ENCODE measurements around the gene LYL1. TPM values are rescaled to one million over a fixed set of nuclear protein-coding genes. Genes with fewer than 3 reads are reported as not detected.

The LYL1 gene
- total and polyA plus RNA-seq, 2 experiments from 2014 or later, result 0.18 TPM; not detected in 1

DNA sequence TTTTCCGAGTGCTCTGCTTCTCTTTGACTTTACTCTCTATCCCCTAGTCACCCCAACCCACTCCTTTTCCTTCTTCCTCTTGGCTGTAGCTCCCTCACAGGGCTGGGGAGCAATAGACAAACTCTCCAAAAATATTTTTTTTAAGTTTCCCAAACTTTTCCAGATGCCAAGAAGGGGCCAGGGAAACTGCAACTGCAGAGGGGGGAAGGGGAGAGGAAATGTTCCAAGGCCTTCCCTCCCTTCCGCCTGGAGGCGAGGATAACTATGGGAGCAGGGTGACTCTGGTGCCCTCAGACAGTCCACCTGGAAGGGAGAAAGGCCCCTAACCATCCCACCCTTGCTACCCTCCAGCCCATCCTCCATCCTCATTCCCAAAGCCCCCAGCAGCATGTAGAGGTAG, 49.4 kb downstream of the LYL1 start:
- peaks cover 86% of the 10 kb centered on the region for H3K79me2 ChIP-seq (ENCODE audit: insufficient read depth)
- H3K36me3 ChIP-seq (ENCODE audit: low read depth), result no peaks in the 10 kb centered on the region
- H3K4me2 ChIP-seq (ENCODE audit: unreplicated experiment), result peak overlapping the region; percentile 86
- H3F3A ChIP-seq (ENCODE audit: insufficient read depth), result peaks cover 19% of the 10 kb centered on the region
- no peaks in the 10 kb centered on the region for H4K20me1 ChIP-seq (ENCODE audit: insufficient read depth)
- peak; percentile 41 for DNase-seq
- H3K9ac ChIP-seq, result peak overlapping the region; percentile 87
- no peaks in the 10 kb centered on the region for H3K27me3 ChIP-seq (replicated peaks; ENCODE audit: insufficient read depth)
- peak overlapping the region; percentile 20; the same call in 1 of the 2 replicates for H3K4me3 ChIP-seq
- in situ Hi-C loops (cut with MboI), result no loop called here
- H3K9me3 ChIP-seq (ENCODE audit: low read depth), result no peaks in the 10 kb centered on the region
- TF ChIP-seq EZH2phosphoT487 (IDR thresholded peaks at IDR 0.05; ENCODE audit: insufficient read depth, low read depth), result no peak
- no peak for TF ChIP-seq EZH2 (IDR thresholded peaks at IDR 0.05; ENCODE audit: insufficient read depth, poor library complexity, severe bottlenecking)
- peaks cover 74% of the 10 kb centered on the region for H3K4me1 ChIP-seq (ENCODE audit: insufficient read depth)
- H3K9me2 ChIP-seq (ENCODE audit: insufficient read depth), result no peaks in the 10 kb centered on the region
- peak overlapping the region; percentile 98 for H3K27ac ChIP-seq
- H2AFZ ChIP-seq, result no peak overlapping the region
- WGBS, 2 experiments (ENCODE audit: low coverage in 1 of 2, low lambda C conversion rate in 2 of 2, missing lambda C conversion rate in 2 of 2), result 24 to 37% methylated on average over 3 of the region's 3 CpGs

DNA sequence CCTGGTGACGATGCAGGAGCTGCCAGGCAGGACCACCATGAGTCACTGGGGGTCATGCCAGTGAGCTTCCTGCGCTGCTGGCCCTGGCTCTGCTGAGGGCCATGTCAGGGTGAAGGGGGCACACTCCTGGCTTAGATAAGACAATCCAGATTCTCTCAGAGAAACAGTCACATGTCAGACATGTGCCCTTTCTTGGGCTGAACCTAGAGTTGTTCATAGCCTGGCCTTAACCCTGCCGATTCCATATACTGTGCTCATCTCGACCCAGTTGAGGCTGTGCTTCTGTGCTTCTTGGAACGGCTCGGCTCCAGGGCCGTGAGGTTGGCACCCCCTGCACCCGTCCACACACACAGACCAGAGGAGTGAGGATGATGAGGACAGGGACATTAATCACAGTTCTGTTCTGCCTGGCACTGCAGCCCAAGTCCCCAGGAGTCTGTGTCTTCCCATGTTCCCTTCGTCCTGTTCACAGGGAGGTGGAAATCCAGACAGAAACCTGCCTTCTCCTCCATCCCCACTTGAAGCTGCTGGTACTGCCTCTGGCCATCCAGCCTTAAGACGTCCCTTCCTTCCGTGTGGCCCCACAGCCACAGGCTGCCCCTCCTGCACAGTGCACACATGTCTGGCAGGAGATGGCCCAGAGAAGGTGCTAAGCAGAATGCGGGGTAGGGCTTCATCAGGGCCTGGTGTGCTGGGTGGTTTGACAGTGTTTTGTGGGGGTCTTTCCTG, 50.0 kb downstream of the LYL1 start:
- H2AFZ ChIP-seq, result no peak overlapping the region
- 20 to 23% methylated on average over 12 of the region's 12 CpGs for WGBS, 2 experiments (ENCODE audit: low coverage in 1 of 2, low lambda C conversion rate in 2 of 2, missing lambda C conversion rate in 2 of 2)
- H3K9me2 ChIP-seq (ENCODE audit: insufficient read depth), result no peaks in the 10 kb centered on the region
- TF ChIP-seq EZH2phosphoT487 (IDR thresholded peaks at IDR 0.05; ENCODE audit: insufficient read depth, low read depth) (no peak), EZH2 (IDR thresholded peaks at IDR 0.05; ENCODE audit: insufficient read depth, poor library complexity, severe bottlenecking) (no peak)
- peaks cover 74% of the 10 kb centered on the region for H3K4me1 ChIP-seq (ENCODE audit: insufficient read depth)
- H3K27me3 ChIP-seq (replicated peaks; ENCODE audit: insufficient read depth), result no peaks in the 10 kb centered on the region
- H3K36me3 ChIP-seq (ENCODE audit: low read depth), result no peaks in the 10 kb centered on the region
- DNase-seq, result peak; percentile 50
- no peak overlapping the region for H3K4me3 ChIP-seq
- H3K4me2 ChIP-seq (ENCODE audit: unreplicated experiment), result peak overlapping the region; percentile 86
- H3F3A ChIP-seq (ENCODE audit: insufficient read depth), result peaks cover 19% of the 10 kb centered on the region
- H3K9ac ChIP-seq, result peak overlapping the region; percentile 87
- in situ Hi-C loops (cut with MboI), result no loop called here
- peak overlapping the region; percentile 98 for H3K27ac ChIP-seq
- H3K9me3 ChIP-seq (ENCODE audit: low read depth), result no peaks in the 10 kb centered on the region
- H4K20me1 ChIP-seq (ENCODE audit: insufficient read depth), result no peaks in the 10 kb centered on the region
- H3K79me2 ChIP-seq (ENCODE audit: insufficient read depth), result peaks cover 86% of the 10 kb centered on the region

DNA sequence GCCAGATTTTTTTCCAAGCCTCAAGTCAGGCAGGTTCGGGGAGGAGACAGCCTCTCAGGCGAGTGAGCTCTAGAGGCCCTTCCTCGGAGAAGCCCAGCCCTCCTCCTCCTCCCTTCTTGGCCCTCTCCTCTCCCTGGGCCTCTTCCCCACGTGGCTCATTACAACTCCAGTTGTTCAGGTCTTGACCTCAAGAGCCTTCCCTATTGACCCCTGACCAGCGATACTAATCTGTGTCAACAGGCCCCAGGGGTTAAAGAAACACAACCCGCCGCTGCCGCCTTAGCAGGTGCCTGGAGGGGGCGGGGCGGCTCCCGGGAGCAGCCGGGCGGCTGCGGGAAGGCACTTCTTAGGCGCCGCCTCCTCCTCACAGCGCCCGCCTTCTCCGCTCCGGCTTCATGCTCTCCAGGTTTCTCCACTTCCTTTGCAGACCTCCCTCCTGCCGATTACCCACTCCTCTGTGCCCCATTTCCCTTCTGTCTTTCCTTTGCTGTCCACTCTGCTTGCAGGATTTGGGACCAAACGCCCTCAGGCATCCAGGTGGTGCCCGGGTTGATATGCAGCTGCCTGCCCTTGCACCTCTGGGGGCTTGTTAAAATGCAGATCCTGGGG, 51.0 kb downstream of the LYL1 start:
- TF ChIP-seq EZH2 (IDR thresholded peaks at IDR 0.05; ENCODE audit: insufficient read depth, poor library complexity, severe bottlenecking) (no peak), EZH2phosphoT487 (IDR thresholded peaks at IDR 0.05; ENCODE audit: insufficient read depth, low read depth) (no peak)
- no peaks in the 10 kb centered on the region for H4K20me1 ChIP-seq (ENCODE audit: insufficient read depth)
- no peak overlapping the region; the same call in 1 of the 2 replicates for H3K9ac ChIP-seq
- H3F3A ChIP-seq (ENCODE audit: insufficient read depth), result peaks cover 16% of the 10 kb centered on the region
- peaks cover 66% of the 10 kb centered on the region for H3K4me1 ChIP-seq (ENCODE audit: insufficient read depth)
- in situ Hi-C loops (cut with MboI), result no loop called here
- peaks cover 86% of the 10 kb centered on the region for H3K79me2 ChIP-seq (ENCODE audit: insufficient read depth)
- H3K4me3 ChIP-seq, result no peak overlapping the region
- DNase-seq, result peak; percentile 48
- WGBS, 2 experiments (ENCODE audit: low coverage in 1 of 2, low lambda C conversion rate in 2 of 2, missing lambda C conversion rate in 2 of 2), result 13 to 20% methylated on average over 19 to 23 of the region's 23 CpGs
- H3K9me3 ChIP-seq (ENCODE audit: low read depth), result no peaks in the 10 kb centered on the region
- no peaks in the 10 kb centered on the region for H3K27me3 ChIP-seq (replicated peaks; ENCODE audit: insufficient read depth)
- H3K27ac ChIP-seq, result peak overlapping the region; percentile 98
- H3K36me3 ChIP-seq (ENCODE audit: low read depth), result no peaks in the 10 kb centered on the region
- no peak overlapping the region for H2AFZ ChIP-seq
- H3K4me2 ChIP-seq (ENCODE audit: unreplicated experiment), result peak overlapping the region; percentile 86
- no peaks in the 10 kb centered on the region for H3K9me2 ChIP-seq (ENCODE audit: insufficient read depth)

DNA sequence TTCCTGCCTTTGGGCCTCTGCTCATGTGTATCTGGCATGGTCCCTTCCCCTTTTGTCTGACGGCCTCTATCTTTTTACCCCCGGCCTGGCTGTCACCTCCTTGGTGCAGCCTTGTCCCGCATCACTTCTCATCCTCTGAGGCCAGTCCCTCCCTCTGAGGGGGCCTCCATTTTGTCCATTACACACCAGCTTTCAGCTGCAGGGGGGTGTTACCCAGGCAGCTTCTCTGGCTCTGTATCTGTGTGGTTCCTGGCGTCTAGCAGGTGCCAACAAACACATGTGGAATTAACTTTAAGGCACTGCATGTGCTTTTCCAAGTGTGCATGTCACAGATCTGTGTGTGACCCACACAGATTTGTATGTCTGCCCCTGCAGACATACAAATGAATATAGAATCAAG, 52.4 kb downstream of the LYL1 start:
- H3K27me3 ChIP-seq (replicated peaks; ENCODE audit: insufficient read depth), result no peaks in the 10 kb centered on the region
- no peak overlapping the region for H2AFZ ChIP-seq
- TF ChIP-seq EZH2phosphoT487 (IDR thresholded peaks at IDR 0.05; ENCODE audit: insufficient read depth, low read depth), result no peak
- no peak for TF ChIP-seq EZH2 (IDR thresholded peaks at IDR 0.05; ENCODE audit: insufficient read depth, poor library complexity, severe bottlenecking)
- H3K36me3 ChIP-seq (ENCODE audit: low read depth), result no peaks in the 10 kb centered on the region
- in situ Hi-C loops (cut with MboI), result no loop called here
- no peak overlapping the region for H3K9ac ChIP-seq
- peaks cover 88% of the 10 kb centered on the region for H3K79me2 ChIP-seq (ENCODE audit: insufficient read depth)
- DNase-seq, result peak; percentile 38
- H3K4me1 ChIP-seq (ENCODE audit: insufficient read depth), result peaks cover 61% of the 10 kb centered on the region
- no peak overlapping the region for H3K27ac ChIP-seq
- no peaks in the 10 kb centered on the region for H3K9me3 ChIP-seq (ENCODE audit: low read depth)
- H3F3A ChIP-seq (ENCODE audit: insufficient read depth), result peaks cover 10% of the 10 kb centered on the region; the same call in 1 of the 2 replicates
- 35 to 47% methylated on average over 4 of the region's 4 CpGs for WGBS, 2 experiments (ENCODE audit: low coverage in 1 of 2, low lambda C conversion rate in 2 of 2, missing lambda C conversion rate in 2 of 2)
- H3K4me2 ChIP-seq (ENCODE audit: unreplicated experiment), result no peak overlapping the region
- no peak overlapping the region for H3K4me3 ChIP-seq
- H4K20me1 ChIP-seq (ENCODE audit: insufficient read depth), result no peaks in the 10 kb centered on the region
- H3K9me2 ChIP-seq (ENCODE audit: insufficient read depth), result no peaks in the 10 kb centered on the region

Other genes with a start within 250 kb of the LYL1 start
- gene DNASE2, start 221.4 kb downstream of the LYL1 start, total RNA-seq (2014; rRNA removed; shearing (Covaris generic)), result 35.4 and 40.9 TPM in 2 replicates
- gene DNASE2, start 221.4 kb downstream of the LYL1 start, polyA plus RNA-seq (2016; fragmentation: Nextera tagmentation; extraction: Ambion mirVana), result 51.7 and 52.4 TPM in 2 replicates
- 0.11 TPM in 1 of 2 replicates, not detected in the other for gene KLF1, start 215.7 kb downstream of the LYL1 start, total RNA-seq (2014; rRNA removed; shearing (Covaris generic))
- gene KLF1, start 215.7 kb downstream of the LYL1 start, polyA plus RNA-seq (2016; fragmentation: Nextera tagmentation; extraction: Ambion mirVana), result not detected in 2 replicates
- gene GCDH, start 211.7 kb downstream of the LYL1 start, total RNA-seq (2014; rRNA removed; shearing (Covaris generic)), result 22.5 and 30.0 TPM in 2 replicates
- 20.0 and 20.7 TPM in 2 replicates for gene GCDH, start 211.7 kb downstream of the LYL1 start, polyA plus RNA-seq (2016; fragmentation: Nextera tagmentation; extraction: Ambion mirVana)
- 0.25 TPM in 1 of 2 replicates, not detected in the other for gene SYCE2, start 183.6 kb downstream of the LYL1 start, total RNA-seq (2014; rRNA removed; shearing (Covaris generic))
- gene SYCE2, start 183.6 kb downstream of the LYL1 start, polyA plus RNA-seq (2016; fragmentation: Nextera tagmentation; extraction: Ambion mirVana), result 0.49 and 0.56 TPM in 2 replicates
- 33.5 and 39.2 TPM in 2 replicates for gene FARSA, start 169.1 kb downstream of the LYL1 start, total RNA-seq (2014; rRNA removed; shearing (Covaris generic))
- gene FARSA, start 169.1 kb downstream of the LYL1 start, polyA plus RNA-seq (2016; fragmentation: Nextera tagmentation; extraction: Ambion mirVana), result 79.9 and 83.4 TPM in 2 replicates
- gene CALR, start 164.2 kb downstream of the LYL1 start, total RNA-seq (2014; rRNA removed; shearing (Covaris generic)), result 1,238 and 1,432 TPM in 2 replicates
- gene CALR, start 164.2 kb downstream of the LYL1 start, polyA plus RNA-seq (2016; fragmentation: Nextera tagmentation; extraction: Ambion mirVana), result 1,015 and 1,067 TPM in 2 replicates
- 88.5 and 107 TPM in 2 replicates for gene RAD23A, start 157.0 kb downstream of the LYL1 start, total RNA-seq (2014; rRNA removed; shearing (Covaris generic))
- gene RAD23A, start 157.0 kb downstream of the LYL1 start, polyA plus RNA-seq (2016; fragmentation: Nextera tagmentation; extraction: Ambion mirVana), result 177 and 182 TPM in 2 replicates
- gene GADD45GIP1, start 145.6 kb downstream of the LYL1 start, total RNA-seq (2014; rRNA removed; shearing (Covaris generic)), result 41.6 and 48.4 TPM in 2 replicates
- 132 and 136 TPM in 2 replicates for gene GADD45GIP1, start 145.6 kb downstream of the LYL1 start, polyA plus RNA-seq (2016; fragmentation: Nextera tagmentation; extraction: Ambion mirVana)
- gene DAND5, start 133.3 kb downstream of the LYL1 start, total RNA-seq (2014; rRNA removed; shearing (Covaris generic)), result not detected in 2 replicates
- not detected in 2 replicates for gene DAND5, start 133.3 kb downstream of the LYL1 start, polyA plus RNA-seq (2016; fragmentation: Nextera tagmentation; extraction: Ambion mirVana)
- gene NFIX, start 107.4 kb downstream of the LYL1 start, total RNA-seq (2014; rRNA removed; shearing (Covaris generic)), result 71.0 and 81.4 TPM in 2 replicates
- gene NFIX, start 107.4 kb downstream of the LYL1 start, polyA plus RNA-seq (2016; fragmentation: Nextera tagmentation; extraction: Ambion mirVana), result 59.2 and 60.8 TPM in 2 replicates
- 30.4 and 33.0 TPM in 2 replicates for gene TRMT1, start 13.9 kb upstream of the LYL1 start, total RNA-seq (2014; rRNA removed; shearing (Covaris generic))
- gene TRMT1, start 13.9 kb upstream of the LYL1 start, polyA plus RNA-seq (2016; fragmentation: Nextera tagmentation; extraction: Ambion mirVana), result 27.0 and 31.8 TPM in 2 replicates
- 104 and 105 TPM in 2 replicates for gene NACC1, start 15.4 kb upstream of the LYL1 start, total RNA-seq (2014; rRNA removed; shearing (Covaris generic))
- gene NACC1, start 15.4 kb upstream of the LYL1 start, polyA plus RNA-seq (2016; fragmentation: Nextera tagmentation; extraction: Ambion mirVana), result 1.4 and 2.6 TPM in 2 replicates
- 56.4 and 80.5 TPM in 2 replicates for gene STX10, start 47.5 kb upstream of the LYL1 start, total RNA-seq (2014; rRNA removed; shearing (Covaris generic))
- 55.6 and 62.4 TPM in 2 replicates for gene STX10, start 47.5 kb upstream of the LYL1 start, polyA plus RNA-seq (2016; fragmentation: Nextera tagmentation; extraction: Ambion mirVana)
- 27.8 and 30.4 TPM in 2 replicates for gene IER2, start 47.6 kb upstream of the LYL1 start, total RNA-seq (2014; rRNA removed; shearing (Covaris generic))
- gene IER2, start 47.6 kb upstream of the LYL1 start, polyA plus RNA-seq (2016; fragmentation: Nextera tagmentation; extraction: Ambion mirVana), result 84.0 and 88.6 TPM in 2 replicates

Measured in GM23248 (cell line).